ENCODE results near the gene B3GAT1. TPM values are rescaled to one million over a fixed set of nuclear protein-coding genes. Genes with fewer than 3 reads are reported as not detected.
A peak's percentile ranks its signal among the peaks of the same experiment; 100 is the strongest.

The B3GAT1 gene
- total and polyA plus RNA-seq, 12 donors: 0.04 to 0.60 (median 0.08) TPM; not detected in 6

DNA sequence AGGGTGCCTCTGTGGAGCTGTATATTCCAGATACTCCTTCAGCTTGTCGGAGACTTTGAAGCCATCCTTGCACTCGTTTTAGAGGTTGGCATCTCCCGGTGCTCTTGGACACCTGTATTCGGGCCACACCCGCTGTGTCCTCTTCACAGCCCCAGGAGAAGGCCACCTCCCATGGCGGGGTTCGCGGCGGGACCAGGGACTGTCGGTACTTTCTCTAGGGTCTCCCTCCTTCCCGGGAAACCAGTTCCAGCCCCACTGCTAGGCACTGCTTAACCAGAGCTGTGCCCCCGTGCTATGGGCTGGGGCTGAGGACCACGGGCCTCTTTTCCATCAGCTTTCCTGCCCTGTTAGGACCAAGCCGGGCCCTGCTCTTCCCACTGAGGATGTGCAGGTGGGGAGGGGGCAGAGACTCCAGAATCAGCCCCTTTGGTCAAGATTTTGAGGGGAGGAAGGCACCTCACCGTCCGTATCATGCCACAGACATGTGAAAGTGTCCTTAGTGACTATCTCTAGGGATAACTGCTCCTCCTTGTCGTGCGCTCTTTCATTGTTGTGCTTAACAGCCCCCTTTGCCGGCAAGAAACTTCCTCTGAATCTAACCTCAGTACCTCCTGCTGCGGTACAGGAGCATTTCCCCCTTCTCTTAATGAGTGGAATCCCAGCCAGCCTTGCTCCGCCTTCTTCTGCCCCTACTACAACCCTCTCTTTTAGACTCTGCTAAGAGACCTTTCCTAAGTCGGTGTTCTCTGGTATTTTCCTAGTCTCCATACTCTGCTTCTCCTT, 1.2 kb upstream of the B3GAT1 start:
- H3K36me3 ChIP-seq: no peaks in the 10 kb centered on the region
- WGBS, 2 donors: 4 to 9% methylated on average over 22 of the region's 22 CpGs
- no peak overlapping the region for H3K27ac ChIP-seq
- no peaks in the 10 kb centered on the region for H3K9me3 ChIP-seq
- DNase-seq: no peak
- H3K4me3 ChIP-seq: peak overlapping the region in 3 of 10 donors; percentile 37 to 42 (median 40)
- peaks cover 22 to 87% (median 83%) of the 10 kb centered on the region in 7 donors for H3K27me3 ChIP-seq
- ATAC-seq: no peak
- H3K4me1 ChIP-seq: peaks cover 0 to 15% (median 7%) of the 10 kb centered on the region in 9 donors
- TF ChIP-seq, protein P1, sequence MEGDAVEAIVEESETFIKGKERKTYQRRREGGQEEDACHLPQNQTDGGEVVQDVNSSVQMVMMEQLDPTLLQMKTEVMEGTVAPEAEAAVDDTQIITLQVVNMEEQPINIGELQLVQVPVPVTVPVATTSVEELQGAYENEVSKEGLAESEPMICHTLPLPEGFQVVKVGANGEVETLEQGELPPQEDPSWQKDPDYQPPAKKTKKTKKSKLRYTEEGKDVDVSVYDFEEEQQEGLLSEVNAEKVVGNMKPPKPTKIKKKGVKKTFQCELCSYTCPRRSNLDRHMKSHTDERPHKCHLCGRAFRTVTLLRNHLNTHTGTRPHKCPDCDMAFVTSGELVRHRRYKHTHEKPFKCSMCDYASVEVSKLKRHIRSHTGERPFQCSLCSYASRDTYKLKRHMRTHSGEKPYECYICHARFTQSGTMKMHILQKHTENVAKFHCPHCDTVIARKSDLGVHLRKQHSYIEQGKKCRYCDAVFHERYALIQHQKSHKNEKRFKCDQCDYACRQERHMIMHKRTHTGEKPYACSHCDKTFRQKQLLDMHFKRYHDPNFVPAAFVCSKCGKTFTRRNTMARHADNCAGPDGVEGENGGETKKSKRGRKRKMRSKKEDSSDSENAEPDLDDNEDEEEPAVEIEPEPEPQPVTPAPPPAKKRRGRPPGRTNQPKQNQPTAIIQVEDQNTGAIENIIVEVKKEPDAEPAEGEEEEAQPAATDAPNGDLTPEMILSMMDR (IDR thresholded peaks at IDR 0.05): no peak
- intact Hi-C loops (cut with DNase I): no loop called here

DNA sequence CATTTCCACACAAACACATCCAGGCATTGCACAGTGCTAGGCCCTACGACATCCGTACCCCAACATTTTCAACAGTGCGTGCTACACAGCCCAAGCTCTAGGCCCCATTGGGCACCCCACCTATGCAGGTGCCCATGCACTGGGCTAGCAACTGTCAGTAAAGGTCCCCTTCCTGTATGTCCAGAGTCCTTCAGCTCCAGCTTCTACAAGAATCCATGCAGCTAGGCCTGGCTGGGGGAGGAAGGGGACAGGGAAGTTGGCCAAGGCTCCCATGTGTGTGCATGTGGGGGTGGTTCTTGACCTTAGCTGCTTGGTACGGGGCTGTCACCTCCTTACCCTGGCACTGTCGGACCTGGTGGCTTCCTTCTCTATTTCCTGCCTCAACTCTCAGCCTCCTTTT, 1.3 kb downstream of the B3GAT1 start:
- ATAC-seq (no peak), DNase-seq (no peak)
- TF ChIP-seq, protein P1 (IDR thresholded peaks at IDR 0.05): no peak
- peaks cover 23 to 88% (median 84%) of the 10 kb centered on the region in 7 donors for H3K27me3 ChIP-seq
- H3K4me3 ChIP-seq: peak overlapping the region in 1 of 10 donors; percentile 45
- WGBS, 2 donors: 67 to 77% methylated on average over 5 of the region's 5 CpGs
- H3K27ac ChIP-seq: no peak overlapping the region
- no peaks in the 10 kb centered on the region for H3K9me3 ChIP-seq
- intact Hi-C loops (cut with DNase I): no loop called here
- no peaks in the 10 kb centered on the region for H3K36me3 ChIP-seq
- H3K4me1 ChIP-seq: peaks cover 0 to 15% (median 7%) of the 10 kb centered on the region in 9 donors

DNA sequence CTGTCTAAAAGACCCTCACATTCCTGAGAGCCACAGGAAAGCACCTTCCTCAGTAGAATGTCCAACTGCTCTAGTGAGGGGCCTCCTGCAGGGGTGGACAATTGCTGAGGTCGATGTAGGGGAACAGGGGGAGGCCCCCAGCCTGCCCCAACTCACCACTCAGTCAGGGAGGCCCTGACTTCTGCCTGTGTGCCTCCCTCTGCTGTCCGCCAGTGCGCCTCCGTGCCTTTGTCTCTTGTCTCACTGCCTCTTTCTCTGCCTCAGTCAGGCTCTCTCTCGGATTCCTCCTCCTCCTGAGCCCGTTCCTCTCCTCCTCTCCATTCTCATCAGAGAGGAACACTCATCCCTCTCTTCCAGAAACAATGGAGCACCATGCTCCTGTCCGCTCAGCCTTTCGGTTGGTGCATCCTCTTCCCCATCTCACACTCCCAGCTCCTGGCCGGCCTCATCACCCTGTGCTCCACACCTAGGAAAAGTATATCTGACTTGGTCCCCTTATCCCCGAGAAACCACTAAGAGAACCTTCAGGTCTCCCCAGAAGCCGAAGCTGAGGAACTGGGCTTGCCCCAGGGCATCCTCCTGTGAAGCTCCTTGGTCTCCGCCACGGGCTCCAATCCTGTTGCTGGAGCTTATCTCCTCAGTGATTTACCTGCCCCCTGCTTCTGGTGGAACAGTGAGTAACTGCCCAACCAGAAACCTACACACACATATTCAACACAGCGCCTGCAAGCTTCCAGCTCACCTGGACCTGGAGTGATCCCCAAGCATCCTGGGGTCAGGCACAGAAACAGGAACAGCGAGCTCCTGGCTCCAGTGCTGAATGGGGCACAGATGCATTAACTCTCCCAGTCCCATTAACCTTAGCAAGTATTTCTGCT, 2.3 kb downstream of the B3GAT1 start:
- no peak for DNase-seq
- H3K9me3 ChIP-seq: no peaks in the 10 kb centered on the region
- 67 to 68% methylated on average over 15 of the region's 15 CpGs for WGBS, 2 donors
- peaks cover 21 to 88% (median 84%) of the 10 kb centered on the region in 7 donors for H3K27me3 ChIP-seq
- intact Hi-C loops (cut with DNase I): no loop called here
- H3K36me3 ChIP-seq: no peaks in the 10 kb centered on the region
- no peak overlapping the region for H3K27ac ChIP-seq
- ATAC-seq: no peak
- no peak overlapping the region for H3K4me3 ChIP-seq
- H3K4me1 ChIP-seq: peaks cover 0 to 15% (median 7%) of the 10 kb centered on the region in 9 donors
- TF ChIP-seq, protein P1 (IDR thresholded peaks at IDR 0.05): no peak

DNA sequence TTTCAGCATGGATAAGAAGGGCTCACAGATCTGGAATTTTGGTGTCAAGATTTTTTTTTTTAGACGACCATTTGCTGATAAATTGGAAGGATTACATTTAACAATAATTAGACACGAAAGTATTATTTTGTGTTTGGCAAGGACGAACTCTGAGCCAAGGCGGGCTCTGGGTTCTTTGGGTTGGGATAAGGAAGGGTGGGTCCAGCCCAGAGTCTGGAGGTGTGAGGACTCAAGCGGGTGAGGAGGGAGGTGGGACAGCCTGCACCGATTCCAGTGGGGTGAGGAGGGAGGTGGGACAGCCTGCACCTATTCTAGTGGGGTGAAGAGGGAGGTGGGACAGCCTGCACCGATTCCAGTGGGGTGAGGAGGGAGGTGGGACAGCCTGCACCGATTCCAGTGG, 4.1 kb downstream of the B3GAT1 start:
- no peak for ATAC-seq
- TF ChIP-seq, protein P1 (IDR thresholded peaks at IDR 0.05): no peak
- H3K9me3 ChIP-seq: peaks cover 0 to 4% (median 0%) of the 10 kb centered on the region in 11 donors
- H3K27me3 ChIP-seq: peaks cover 15 to 81% (median 71%) of the 10 kb centered on the region in 7 donors
- intact Hi-C loops (cut with DNase I): no loop called here
- H3K4me3 ChIP-seq: no peak overlapping the region
- no peak for DNase-seq
- WGBS, 2 donors: 59 to 61% methylated on average over 7 to 8 of the region's 8 CpGs
- no peak overlapping the region for H3K27ac ChIP-seq
- peaks cover 0 to 15% (median 7%) of the 10 kb centered on the region in 9 donors for H3K4me1 ChIP-seq
- H3K36me3 ChIP-seq: no peaks in the 10 kb centered on the region

Data from heart right ventricle (tissue), 16 donors.